HEK293 (cell line): ENCODE data around the gene STX18.

Source experiments
- KLF8 ChIP-seq: fragments of 450-650 bp; formaldehyde crosslinking; IDR thresholded peaks from 2 replicates; pipeline ENCODE4 v1.5.1; 2016; ENCODE audit warnings: missing biosample characterization, missing genetic modification characterization
- PRDM4 ChIP-seq: fragments of 450-650 bp; formaldehyde crosslinking; IDR thresholded peaks from 2 replicates; pipeline ENCODE4 v1.5.1; 2017; ENCODE audit warnings: missing biosample characterization, missing genetic modification characterization
- SALL2 ChIP-seq: fragments of 450-650 bp; formaldehyde crosslinking; IDR thresholded peaks from 2 replicates; pipeline ENCODE4 v1.5.0; 2017; ENCODE audit warnings: missing biosample characterization, mild to moderate bottlenecking, missing genetic modification characterization, borderline replicate concordance
- YY2 ChIP-seq: fragments of 450-650 bp; formaldehyde crosslinking; IDR thresholded peaks from 2 replicates; pipeline ENCODE4 v1.5.1; 2016; ENCODE audit warnings: missing biosample characterization, missing genetic modification characterization
- ZBTB26 ChIP-seq: fragments of 450-650 bp; formaldehyde crosslinking; optimal IDR thresholded peaks from 2 replicates; pipeline ENCODE3; 2016; ENCODE audit warnings: missing biosample characterization, mild to moderate bottlenecking, missing genetic modification characterization
- ZIC2 ChIP-seq: fragments of 450-650 bp; formaldehyde crosslinking; IDR thresholded peaks from 2 replicates; pipeline ENCODE4 v1.5.1; 2016; ENCODE audit warnings: missing biosample characterization, missing genetic modification characterization
- ZNF138 ChIP-seq: fragments of 450-650 bp; formaldehyde crosslinking; IDR thresholded peaks from 2 replicates; pipeline ENCODE4 v1.5.1; 2016; ENCODE audit warnings: missing biosample characterization, missing genetic modification characterization, borderline replicate concordance
- ZNF146 ChIP-seq: fragments of 450-650 bp; formaldehyde crosslinking; IDR thresholded peaks from 2 replicates; pipeline ENCODE4 v1.5.1; 2016; ENCODE audit warnings: missing biosample characterization, missing genetic modification characterization
- ZNF488 ChIP-seq: fragments of 450-650 bp; formaldehyde crosslinking; IDR thresholded peaks from 2 replicates; pipeline ENCODE4 v1.5.1; 2016; ENCODE audit warnings: missing biosample characterization, missing genetic modification characterization
- ZNF692 ChIP-seq: fragments of 450-650 bp; formaldehyde crosslinking; IDR thresholded peaks from 2 replicates; pipeline ENCODE4 v1.5.1; 2016; ENCODE audit warnings: missing biosample characterization, missing genetic modification characterization
- ZNF785 ChIP-seq: fragments of 450-650 bp; formaldehyde crosslinking; IDR thresholded peaks from 2 replicates; pipeline ENCODE4 v1.5.1; 2016; ENCODE audit warnings: missing biosample characterization, missing genetic modification characterization
- TF ChIP-seq, protein P1 (sequence below): fragments of 450-650 bp; formaldehyde crosslinking; IDR thresholded peaks from 2 replicates; pipeline ENCODE4 v1.5.1; 2016; ENCODE audit warnings: missing biosample characterization, missing genetic modification characterization
- TF ChIP-seq, protein P2 (sequence below): fragments of 450-650 bp; formaldehyde crosslinking; IDR thresholded peaks from 2 replicates; pipeline ENCODE4 v1.5.1; 2016; ENCODE audit warnings: missing biosample characterization, missing genetic modification characterization, low read depth

GRCh38 chr4:4542774-4543485, 1.1 kb upstream of the STX18 start:
- TF ChIP-seq KLF8 (tag by site-specific recombination) (no peak), ZNF785 (tag by site-specific recombination) (no peak), ZBTB26 (tag by site-specific recombination) (no peak), YY2 (tag by site-specific recombination) (no peak), PRDM4 (no peak), SALL2 (tag by site-specific recombination) (no peak), ZNF138 (no peak), ZIC2 (tag by site-specific recombination) (no peak), ZNF488 (tag by site-specific recombination) (no peak), ZNF146 (tag by site-specific recombination) (no peak), ZNF692 (tag by site-specific recombination) (no peak)
- TF ChIP-seq, protein P1, sequence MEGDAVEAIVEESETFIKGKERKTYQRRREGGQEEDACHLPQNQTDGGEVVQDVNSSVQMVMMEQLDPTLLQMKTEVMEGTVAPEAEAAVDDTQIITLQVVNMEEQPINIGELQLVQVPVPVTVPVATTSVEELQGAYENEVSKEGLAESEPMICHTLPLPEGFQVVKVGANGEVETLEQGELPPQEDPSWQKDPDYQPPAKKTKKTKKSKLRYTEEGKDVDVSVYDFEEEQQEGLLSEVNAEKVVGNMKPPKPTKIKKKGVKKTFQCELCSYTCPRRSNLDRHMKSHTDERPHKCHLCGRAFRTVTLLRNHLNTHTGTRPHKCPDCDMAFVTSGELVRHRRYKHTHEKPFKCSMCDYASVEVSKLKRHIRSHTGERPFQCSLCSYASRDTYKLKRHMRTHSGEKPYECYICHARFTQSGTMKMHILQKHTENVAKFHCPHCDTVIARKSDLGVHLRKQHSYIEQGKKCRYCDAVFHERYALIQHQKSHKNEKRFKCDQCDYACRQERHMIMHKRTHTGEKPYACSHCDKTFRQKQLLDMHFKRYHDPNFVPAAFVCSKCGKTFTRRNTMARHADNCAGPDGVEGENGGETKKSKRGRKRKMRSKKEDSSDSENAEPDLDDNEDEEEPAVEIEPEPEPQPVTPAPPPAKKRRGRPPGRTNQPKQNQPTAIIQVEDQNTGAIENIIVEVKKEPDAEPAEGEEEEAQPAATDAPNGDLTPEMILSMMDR (tag by site-specific recombination): no peak
- TF ChIP-seq, protein P2, sequence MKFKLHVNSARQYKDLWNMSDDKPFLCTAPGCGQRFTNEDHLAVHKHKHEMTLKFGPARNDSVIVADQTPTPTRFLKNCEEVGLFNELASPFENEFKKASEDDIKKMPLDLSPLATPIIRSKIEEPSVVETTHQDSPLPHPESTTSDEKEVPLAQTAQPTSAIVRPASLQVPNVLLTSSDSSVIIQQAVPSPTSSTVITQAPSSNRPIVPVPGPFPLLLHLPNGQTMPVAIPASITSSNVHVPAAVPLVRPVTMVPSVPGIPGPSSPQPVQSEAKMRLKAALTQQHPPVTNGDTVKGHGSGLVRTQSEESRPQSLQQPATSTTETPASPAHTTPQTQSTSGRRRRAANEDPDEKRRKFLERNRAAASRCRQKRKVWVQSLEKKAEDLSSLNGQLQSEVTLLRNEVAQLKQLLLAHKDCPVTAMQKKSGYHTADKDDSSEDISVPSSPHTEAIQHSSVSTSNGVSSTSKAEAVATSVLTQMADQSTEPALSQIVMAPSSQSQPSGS: no peak
